Measurements from ENCODE around the gene MICAL2. TPM values are rescaled to one million over a fixed set of nuclear protein-coding genes. Genes with fewer than 3 reads are reported as not detected.

Gene MICAL2
- total and polyA plus RNA-seq, 8 donors = 4.8 to 38.8 (median 26.5) TPM

DNA sequence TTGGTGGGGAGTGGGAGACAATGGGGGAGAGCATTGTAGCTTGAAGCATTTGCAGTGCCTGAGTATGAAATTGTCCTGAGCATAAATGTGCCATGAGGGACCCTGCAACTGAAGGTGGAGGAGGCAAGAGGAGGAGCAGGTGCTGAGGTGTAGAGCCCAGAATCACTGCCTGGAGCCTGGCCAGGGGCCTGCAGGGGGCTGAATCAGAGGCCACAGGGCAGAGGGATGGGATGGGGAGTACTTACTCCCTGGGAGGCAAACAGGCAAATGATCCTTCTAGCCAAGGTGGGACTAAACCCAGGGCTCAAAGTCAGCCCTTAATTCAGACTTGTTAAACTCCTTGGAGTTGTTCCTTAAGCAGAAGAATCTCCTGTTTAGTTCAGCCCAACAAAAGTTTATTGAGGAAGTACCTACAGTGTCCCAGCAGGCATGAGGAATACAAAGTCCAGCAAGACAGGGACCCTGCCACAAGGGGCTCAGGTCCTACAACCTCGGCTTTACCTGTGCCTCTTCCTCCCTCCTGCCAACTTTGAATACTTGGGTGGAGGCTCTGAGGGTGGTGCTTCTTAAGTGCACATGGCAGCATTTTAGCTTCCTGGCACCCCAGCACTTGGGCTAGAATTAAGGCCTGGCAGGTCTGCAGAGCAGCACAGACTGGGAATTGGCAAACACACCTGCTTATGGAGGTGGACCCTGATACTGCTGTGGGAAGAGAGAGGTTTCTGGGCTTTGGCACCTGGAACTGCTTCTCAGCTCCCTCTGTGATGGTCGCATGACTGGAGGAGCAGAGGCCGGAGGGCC, 20.0 kb downstream of the MICAL2 start:
- no peak for ATAC-seq
- H3K36me3 ChIP-seq = no peaks in the 10 kb centered on the region
- H3K4me1 ChIP-seq = peaks cover 0 to 6% (median 0%) of the 10 kb centered on the region in 3 donors
- intact Hi-C loops (cut with DNase I) = no loop called here
- H3K27me3 ChIP-seq = no peaks in the 10 kb centered on the region
- WGBS, 2 donors = 96 to 97% methylated on average over 3 of the region's 3 CpGs
- no peak for FAIRE-seq
- TF ChIP-seq, protein P1, sequence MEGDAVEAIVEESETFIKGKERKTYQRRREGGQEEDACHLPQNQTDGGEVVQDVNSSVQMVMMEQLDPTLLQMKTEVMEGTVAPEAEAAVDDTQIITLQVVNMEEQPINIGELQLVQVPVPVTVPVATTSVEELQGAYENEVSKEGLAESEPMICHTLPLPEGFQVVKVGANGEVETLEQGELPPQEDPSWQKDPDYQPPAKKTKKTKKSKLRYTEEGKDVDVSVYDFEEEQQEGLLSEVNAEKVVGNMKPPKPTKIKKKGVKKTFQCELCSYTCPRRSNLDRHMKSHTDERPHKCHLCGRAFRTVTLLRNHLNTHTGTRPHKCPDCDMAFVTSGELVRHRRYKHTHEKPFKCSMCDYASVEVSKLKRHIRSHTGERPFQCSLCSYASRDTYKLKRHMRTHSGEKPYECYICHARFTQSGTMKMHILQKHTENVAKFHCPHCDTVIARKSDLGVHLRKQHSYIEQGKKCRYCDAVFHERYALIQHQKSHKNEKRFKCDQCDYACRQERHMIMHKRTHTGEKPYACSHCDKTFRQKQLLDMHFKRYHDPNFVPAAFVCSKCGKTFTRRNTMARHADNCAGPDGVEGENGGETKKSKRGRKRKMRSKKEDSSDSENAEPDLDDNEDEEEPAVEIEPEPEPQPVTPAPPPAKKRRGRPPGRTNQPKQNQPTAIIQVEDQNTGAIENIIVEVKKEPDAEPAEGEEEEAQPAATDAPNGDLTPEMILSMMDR (IDR thresholded peaks at IDR 0.05) = no peak
- H3K9me3 ChIP-seq = no peaks in the 10 kb centered on the region
- no peak for DNase-seq
- H3K27ac ChIP-seq = no peak overlapping the region
- H3K4me3 ChIP-seq = no peak overlapping the region

DNA sequence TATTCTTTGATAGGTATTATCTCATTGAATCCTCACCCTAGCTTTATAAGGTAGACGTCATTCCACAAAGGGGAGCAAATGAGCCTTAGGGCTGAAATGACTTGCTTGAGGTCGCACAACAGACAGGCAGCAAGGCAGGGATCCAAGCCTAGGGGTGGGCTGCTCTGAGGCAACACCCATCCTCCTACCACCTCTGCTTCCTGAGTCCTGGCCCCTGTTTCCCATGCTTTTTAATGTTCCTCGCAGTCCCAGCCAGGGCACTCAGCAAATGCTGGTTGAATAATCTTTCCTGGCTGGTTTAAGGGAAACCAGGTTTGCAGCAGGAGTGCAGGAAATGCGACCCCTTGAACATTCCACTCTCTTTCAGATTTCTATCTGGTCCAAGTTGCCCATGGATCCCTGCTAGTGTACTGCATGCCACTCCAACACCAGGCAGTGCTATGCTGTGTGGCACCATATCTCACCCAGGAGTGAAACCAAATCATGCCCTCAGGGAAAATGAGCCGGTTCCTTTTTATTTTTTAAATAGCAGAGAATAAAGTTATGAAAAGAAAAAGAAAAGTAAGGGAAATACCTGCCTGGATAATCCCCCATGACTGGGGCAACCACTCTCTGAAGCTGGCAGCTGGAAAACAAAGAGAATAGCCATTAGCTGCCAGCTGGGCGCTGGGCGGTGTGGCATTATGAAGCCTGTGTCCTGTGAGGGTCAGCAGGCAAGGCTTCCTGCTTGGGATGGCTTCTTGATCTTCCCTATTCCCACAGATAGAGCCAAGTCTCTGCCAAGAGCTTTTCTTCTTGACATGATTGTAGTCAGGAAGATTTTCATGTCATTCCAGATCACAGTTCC, 21.8 kb downstream of the MICAL2 start:
- intact Hi-C loops (cut with DNase I) = no loop called here
- Histone ChIP-seq H3K36me3 (no peaks in the 10 kb centered on the region), H3K4me1 (no peaks in the 10 kb centered on the region), H3K27me3 (no peaks in the 10 kb centered on the region), H3K27ac (no peak overlapping the region), H3K9me3 (no peaks in the 10 kb centered on the region), H3K4me3 (no peak overlapping the region)
- FAIRE-seq (no peak), ATAC-seq (no peak), DNase-seq (no peak)
- 90 to 91% methylated on average over 7 of the region's 7 CpGs for WGBS, 2 donors
- TF ChIP-seq, protein P1 (IDR thresholded peaks at IDR 0.05) = no peak

DNA sequence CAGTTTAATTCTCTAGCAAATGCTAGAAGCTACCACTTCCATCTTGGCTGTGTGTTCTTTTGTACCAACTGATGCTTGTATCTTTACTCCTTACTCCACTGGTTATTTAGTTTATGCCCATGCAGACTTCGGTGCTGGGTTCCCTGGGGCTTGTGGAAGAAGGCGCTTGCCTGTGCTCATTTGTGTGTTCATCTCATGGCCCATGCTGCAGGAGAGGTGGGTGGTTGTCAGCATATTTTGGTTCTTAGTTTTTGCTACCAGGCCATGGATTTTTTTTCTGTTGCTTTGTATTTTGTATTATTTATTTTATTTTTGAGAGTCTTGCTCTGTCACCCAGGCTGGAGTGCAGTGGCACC, 22.4 kb downstream of the MICAL2 start:
- no peak for ATAC-seq

DNA sequence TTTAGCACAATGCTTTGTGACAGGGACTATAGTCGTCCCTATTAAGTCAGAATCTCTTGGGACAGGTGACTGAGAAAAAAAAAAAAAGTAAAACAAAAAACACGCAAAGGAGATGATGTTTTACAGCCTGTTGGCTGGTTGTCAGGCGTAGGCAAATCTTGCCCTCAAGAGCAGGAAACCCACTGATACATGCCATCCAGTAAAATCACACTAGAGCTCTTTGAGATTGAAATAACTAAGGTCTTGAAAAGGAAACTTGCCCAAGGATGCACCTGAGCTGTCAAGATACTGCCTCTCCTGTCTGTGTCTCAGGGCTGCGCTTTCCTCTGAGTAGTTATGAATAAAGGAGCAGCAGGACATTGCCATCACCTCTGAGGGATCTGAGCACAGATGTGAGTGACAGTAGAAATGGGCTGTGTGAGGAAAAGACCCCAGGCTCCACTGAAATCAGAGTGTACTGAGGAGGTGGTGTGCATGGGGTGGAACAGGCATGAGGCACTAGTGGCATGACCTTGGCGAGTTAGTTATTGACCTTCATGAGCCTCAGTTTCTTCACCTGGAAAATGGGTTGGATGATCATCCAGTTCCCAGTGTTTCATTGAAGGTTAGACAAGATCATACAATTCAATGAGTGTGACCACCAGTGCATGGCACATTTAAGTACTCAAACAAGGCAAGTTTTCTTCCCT, 23.3 kb downstream of the MICAL2 start:
- no peak for DNase-seq

More for the DNA sequence above, 22.4 kb downstream of the MICAL2 start:
- Histone ChIP-seq H3K27ac (no peak overlapping the region), H3K36me3 (no peaks in the 10 kb centered on the region), H3K4me3 (no peak overlapping the region), H3K4me1 (no peaks in the 10 kb centered on the region), H3K9me3 (no peaks in the 10 kb centered on the region), H3K27me3 (no peaks in the 10 kb centered on the region)
- TF ChIP-seq, protein P1 (IDR thresholded peaks at IDR 0.05) = no peak
- 96 to 98% methylated on average over 2 of the region's 2 CpGs for WGBS, 2 donors
- intact Hi-C loops (cut with DNase I) = no loop called here
- no peak for FAIRE-seq
- no peak for DNase-seq

More for the DNA sequence above, 23.3 kb downstream of the MICAL2 start:
- no peak for FAIRE-seq
- no peaks in the 10 kb centered on the region for H3K36me3 ChIP-seq
- TF ChIP-seq, protein P1 (IDR thresholded peaks at IDR 0.05) = no peak
- no peaks in the 10 kb centered on the region for H3K27me3 ChIP-seq
- H3K27ac ChIP-seq = no peak overlapping the region
- H3K4me1 ChIP-seq = no peaks in the 10 kb centered on the region
- no peaks in the 10 kb centered on the region for H3K9me3 ChIP-seq
- no peak for ATAC-seq
- 89% methylated on average over 5 of the region's 5 CpGs for WGBS, 2 donors
- H3K4me3 ChIP-seq = no peak overlapping the region
- intact Hi-C loops (cut with DNase I) = no loop called here
